GM04503 (cell line): Measurements from ENCODE around the gene SCUBE1.

Experiments
- DNase-seq: peaks from one replicate; pipeline ENCODE4 v3.0.0-alpha.2; 2012; ENCODE audit warnings: low read depth

SCUBE1 gene

DNA sequence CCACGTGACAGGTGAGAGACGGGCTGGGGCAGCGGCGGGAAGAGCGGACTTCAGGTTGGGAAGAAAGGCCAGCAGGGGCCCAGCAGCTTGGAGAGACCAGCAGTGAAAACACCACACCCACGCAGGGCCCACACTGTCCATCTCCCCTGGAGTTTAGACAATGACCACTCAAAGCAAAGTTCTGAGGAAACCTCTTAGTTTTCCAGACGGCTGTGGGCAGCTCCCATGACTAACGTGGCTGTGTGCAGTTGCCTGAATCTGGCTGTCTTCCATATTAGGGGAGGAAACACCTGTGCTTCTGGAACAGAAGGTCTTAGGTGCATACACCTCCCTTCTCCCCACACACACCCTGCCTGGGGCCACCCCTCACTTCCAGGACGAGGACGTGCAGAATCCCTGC is 85.6 kb downstream of the SCUBE1 start:
- DNase-seq: no peak

DNA sequence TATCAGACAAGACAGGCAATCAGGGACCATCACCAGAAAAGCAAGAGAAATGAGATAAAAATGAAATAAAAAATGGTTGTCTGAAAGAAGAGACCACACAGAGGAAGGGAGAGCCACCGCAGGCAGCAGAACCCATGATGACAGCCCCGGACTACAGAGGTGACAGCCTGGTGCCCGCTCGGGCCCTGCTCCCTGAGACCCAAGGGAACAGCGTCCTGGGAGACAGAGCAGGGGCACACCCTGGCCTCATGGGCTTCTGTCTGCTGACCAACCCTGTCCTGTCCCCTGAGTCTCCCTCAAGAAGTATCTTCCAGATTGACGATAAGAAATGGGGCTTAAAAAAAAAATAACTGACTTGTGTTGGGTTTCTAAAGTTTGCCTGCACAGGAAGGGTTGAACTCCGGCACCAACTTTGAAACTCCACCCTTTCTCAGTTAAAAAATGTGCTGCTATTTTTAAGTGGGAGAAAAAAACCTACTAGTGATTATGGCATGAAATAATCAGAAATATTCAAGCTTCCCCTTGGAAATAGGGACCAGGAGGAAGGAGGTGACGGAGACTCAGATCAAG is 86.1 kb downstream of the SCUBE1 start:
- DNase-seq: no peak

DNA sequence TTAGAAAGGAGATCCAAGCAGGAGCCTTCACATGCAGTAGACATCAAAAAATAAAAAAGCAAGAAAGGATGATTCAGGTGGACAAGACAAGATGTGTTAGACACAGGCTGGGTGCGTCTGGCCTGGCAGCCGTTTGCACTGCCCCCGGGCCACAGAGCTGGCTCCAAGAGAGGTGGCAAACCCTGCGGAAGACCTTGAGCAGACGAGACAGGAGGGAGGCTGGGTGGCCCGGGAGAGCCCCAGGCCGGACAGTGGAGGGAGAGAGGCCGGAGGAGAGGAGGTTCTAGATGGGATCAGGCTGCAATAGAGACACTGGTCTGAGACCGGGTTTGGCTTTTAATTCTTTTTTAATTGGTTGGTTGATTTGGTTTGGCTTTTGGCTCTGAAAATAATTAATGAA is 86.6 kb downstream of the SCUBE1 start:
- no peak for DNase-seq

DNA sequence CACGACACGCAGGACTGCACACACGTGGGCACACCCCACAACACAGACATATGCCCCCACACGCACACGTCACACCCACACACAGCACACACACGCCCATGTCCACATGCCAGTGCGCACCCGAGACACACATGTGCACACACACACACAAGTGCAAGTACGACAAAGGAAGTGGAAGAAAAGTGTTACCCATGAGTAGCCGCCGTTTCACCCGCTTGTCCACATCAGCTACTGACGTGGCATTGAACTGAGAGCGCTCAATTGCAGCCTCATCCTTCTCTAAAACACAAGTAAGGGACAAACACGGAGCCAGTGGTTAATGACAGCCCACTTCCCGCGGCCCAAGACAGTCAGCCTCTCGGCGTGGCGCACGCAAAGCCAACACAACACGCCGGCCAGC is 87.9 kb downstream of the SCUBE1 start:
- DNase-seq: no peak

DNA sequence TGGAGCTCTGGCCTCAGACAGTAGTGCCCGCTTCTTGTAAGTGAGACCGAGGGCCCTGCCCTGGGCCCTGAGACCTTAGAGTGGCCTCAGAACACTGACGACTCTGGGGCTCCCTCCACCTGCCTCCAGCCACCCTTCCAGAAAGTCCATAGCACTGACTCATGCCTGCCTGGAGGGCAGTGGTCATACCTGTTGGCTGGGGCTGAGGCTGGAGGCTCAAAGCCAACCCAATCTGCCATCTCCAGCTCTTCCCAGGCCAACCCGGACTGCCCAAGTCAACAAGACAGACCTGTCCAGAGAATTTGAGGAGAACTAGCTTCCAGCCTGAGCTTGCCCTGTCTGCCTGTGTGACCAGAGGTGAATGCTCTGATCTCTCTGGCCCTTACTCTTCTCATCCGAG is 89.3 kb downstream of the SCUBE1 start:
- no peak for DNase-seq

DNA sequence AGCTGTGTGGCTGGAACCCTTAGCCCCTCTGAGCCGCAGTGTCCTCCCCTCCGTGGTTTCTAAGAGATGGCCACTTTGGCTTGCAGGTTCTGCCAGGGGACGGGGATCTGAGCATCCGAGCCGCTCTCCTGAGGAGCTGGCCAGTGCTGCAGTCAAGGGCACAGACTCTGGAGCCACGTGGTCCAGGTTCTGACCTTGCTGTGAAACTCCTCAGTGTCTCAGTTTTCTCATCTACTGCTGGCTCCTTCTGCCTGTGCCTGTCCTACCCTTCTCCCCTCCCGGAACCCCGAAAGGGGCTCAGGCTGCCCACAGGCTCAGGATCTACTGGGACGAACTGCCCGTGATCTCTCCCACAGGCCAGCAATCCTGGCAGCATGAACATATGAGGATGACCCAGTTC is 90.9 kb downstream of the SCUBE1 start:
- DNase-seq: no peak

DNA sequence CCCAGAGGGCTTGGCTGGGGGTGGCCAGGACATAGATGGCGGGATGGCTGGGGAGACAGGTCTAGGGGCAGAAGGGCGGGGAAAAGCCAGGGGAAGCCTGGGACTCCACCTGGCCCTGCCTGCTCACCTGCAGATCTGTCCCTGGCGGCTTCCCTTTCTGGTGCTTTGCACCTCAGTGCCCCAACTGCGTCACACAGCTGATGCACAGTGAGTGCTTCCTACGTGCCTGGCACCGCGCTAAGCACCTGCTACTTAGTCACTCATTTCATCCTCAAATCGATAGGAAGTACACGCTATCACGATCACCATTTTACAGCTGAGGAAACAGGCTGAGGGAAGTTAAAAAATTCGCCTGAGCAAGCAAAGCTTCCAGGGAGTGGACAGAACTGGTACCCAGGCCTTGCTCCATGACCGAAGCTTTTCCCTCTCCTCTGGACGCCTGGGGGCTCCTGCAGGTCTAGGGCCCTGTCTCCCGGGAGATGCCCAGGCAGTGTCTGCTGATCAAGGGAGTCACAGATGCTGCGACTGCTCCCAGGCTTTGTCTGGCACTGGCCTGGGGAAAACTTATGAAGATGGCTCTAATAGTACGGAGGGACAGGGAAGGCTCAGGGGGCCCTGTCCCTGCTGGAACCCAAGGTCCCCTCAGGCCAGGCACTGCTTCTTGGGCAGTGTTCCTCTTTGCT is 93.2 kb downstream of the SCUBE1 start:
- no peak for DNase-seq

DNA sequence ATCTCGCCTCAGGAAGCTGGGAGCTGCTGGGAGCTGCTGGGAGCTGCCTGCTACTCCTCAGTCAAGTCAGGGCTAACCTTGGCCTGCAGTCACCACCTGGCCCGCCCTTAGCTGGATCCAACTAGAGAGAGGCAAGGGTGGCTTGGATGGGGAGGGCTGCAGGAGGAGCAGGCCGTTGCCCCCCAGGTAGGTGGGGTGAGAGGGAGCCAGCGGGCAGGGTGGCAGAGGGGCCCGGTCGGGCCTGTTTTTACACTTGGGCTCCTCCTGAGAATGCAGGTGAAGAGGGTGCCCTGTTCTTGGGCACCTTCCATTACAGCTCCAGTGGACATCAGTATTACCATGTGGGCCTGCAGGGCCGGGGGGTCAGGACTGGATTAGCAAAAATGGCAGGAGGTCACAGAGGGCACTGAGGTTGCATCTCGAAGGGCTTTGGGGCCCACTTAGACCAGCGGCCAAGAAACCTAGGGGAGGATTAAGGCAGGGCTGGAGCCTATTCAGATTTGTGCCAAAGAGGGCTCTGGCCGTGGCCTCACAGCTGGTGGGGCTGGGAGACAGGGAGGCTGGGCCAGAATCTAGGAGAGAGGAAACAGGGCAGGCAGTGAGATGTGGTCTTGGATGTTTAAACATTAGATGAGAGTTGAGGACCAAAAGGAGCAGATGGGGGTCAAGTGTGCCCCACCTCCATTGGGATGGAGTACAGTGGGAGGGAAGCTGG is 95.5 kb downstream of the SCUBE1 start:
- DNase-seq: no peak

DNA sequence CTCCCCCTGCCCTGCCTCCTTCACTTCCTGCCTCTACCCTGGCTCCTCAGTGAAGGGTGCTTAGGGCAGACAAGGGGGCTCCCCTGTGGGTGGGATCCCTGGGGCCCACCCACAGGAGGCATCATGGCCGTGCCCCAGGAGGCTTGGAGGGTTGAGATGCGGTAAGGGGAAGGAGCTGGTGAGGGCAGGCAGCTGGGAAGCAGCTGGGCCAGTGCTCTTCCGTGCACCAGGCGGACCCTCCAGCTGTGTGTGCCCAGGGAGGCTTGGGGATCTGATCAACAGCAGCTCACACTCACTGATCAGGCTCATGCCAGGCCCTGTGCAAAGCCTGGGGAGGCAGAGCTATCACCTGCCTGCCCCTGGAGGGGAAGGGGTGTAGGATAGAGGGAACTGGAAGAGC is 97.0 kb downstream of the SCUBE1 start:
- no peak for DNase-seq

DNA sequence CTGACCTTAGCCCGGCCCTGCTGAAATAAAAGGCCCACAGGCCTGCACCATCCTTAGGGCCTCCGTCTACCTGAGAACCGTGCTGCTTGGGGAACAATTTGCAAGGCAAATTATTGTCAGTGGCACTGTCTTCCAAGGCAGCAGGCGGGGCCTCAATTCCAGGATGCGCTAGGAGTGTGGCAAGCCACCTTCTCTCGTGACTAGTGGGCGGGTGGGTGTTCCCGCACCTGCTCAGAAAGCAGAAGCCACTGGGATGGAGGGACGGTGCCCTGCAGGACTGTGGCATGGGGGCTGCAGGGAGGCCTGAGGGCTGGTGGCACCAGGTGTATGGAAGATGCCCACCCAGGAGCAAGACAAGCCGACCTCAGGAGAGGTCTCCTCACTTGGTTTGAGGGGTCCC is 97.5 kb downstream of the SCUBE1 start:
- no peak for DNase-seq

DNA sequence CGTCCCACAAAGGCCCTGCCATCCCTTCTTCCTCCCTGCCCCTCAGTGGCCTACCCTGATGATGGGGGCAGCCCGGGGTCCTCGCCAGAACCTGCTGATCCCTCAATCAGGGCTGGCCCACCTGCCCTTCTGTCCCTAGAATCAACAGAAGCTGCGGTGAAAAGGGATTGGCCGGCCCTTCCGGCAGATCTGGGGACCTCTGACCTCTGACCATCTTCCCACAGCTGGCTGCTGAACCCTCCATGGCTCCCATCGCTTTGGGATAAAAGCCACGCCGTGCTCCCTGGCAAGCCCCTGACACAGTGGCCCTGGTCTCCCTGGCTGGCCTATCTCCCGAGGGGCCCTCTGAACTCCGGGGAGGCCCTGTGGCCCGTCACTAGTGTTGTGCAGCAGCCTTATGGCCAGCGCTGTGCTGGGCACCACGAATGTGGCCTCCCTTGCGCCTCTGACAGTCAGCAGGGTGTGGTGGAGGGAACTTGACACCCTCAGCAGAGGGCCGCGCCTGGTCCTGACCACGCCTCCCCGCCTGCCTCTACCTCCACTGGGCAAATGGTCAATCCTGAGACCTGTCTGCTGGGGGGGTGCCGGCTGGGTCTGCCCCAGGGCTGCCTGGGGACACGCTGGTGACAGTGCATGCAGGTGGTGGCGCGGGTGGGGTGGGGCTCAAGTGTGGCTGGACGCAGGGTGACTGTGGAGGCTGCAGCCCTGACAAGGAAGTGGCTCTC is 98.2 kb downstream of the SCUBE1 start:
- no peak for DNase-seq

DNA sequence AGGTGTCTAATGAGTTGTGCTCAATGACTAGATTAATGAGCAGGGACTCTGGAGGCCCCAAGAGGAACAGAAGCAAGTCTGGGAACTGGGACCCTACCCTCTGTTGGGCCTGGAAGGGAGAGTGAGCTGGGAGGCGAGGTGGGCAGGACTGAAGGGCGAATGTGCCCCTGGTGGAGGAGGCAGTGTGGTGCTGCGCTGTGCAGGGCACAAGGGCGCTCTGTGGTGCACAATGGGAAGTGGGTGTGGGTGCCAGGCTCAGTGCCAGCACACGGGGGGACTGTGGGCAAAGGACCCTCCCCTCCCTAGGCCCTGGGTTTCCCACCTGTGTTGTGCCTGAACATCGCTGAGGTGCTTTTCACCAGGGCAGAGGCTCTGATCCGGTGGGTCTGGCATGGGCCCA is 98.8 kb downstream of the SCUBE1 start:
- no peak for DNase-seq

DNA sequence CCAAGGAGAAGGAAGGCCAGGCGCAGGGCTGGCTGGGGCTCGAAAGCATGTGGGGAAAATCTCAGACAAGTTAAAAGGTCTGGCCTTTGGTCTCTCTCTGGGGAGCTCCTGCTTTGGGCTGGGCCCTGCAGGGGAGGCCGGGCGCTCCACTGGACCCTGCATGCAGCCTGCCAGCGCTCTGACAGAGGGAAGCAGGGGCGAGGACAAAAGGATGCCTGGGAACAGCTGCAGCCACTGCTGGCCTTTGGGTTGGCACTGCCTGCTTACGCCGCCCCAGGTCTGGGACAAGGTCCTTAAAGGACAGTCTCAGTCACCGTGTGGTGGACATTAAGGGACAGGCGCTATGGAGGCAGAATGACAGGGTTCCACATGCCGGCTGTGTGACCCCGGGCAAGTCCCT is 99.8 kb downstream of the SCUBE1 start:
- no peak for DNase-seq

DNA sequence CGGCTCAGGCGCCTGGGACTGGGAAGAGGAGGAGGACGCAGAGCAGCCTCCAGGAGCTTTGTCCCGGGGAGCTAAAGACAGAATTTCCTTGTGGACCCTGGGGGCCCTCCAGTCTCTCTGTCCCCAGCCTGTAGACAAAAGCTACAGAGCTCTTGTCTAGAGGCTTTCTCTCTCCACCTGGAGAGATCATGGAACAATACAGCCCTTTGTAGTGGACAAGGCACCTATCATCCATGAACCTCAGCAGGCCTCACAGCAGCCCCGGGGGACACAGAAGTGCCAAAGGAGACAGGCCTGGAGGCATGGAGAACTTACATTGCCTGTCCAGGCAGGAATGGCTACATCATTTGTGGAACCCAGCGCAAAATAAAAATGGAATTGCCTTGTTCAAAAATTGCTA is 100.5 kb downstream of the SCUBE1 start:
- DNase-seq: no peak

DNA sequence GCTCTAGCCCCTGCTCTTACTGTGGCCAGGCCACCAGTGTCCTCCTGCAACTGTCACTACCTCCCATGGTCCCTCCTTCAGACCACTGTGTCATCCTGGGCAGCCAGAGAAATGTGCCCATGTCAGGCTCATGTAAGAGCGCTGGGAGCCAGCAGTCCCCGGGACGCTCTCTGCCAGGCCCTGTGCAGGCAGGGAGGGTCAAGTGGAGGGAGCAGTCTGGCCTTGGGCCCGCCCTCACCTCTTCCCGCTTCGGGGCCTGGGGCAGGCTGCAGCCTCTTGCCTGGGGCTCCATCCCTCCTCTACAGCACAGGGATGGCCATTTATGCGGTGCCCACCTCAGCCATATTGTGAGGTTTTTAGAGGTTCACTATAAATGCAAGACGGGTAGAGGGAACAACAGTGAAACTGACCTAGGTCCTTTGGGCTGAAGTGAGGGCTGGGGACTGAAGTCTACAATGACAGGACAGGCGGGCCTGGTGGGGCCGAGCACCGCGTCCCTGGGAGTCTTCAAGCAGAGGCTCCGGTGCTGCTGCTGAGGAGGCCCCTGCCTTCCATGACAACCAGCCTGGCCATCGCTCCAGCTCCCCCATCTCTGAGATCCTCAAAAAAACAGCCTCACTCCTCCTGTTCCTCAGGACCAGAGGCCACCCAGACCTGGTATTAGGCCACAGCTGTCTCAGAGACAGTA is 101.3 kb downstream of the SCUBE1 start:
- DNase-seq: no peak

DNA sequence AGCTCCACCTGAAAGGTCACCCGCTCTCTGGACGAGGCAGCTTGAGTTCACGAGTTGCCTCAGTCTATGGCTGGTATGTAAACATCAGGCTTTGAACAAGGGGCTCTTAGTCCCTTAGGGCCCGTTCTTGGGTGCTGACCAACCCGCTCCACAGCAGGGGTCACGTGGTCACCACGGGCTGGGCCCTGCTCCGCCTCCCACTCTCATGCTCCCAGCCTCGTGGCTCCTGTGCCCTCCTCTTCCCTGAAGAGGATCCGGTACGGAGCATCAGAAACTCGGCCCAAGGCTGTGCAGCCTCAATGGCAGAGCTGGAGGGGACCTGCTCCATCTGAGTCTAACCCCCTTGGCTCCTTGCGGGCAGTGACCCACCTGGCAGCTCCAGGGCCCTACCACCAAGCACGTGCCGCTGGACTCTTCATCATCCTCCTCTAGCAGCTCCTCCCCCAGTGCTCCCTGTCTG is 102.0 kb downstream of the SCUBE1 start:
- no peak for DNase-seq

DNA sequence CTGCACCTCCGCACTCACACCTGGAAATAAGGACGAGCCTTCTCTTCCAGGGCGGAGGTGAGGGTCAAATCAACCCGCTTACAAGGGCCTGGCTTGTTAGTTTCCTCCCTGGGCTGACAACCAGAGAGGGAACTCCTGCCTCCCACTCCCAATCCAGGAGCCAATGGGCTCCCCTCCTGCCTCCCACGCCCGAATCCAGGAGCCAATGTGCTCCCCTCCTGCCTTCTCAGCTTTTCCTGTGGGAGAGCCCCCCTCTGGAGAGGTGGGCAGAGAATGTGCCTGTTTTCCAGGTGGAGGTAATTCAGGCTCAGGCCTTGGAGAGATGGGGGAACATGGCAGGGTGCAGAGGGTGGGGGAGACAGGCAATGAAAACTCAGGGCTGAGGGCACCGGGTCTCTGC is 102.6 kb downstream of the SCUBE1 start:
- no peak for DNase-seq

DNA sequence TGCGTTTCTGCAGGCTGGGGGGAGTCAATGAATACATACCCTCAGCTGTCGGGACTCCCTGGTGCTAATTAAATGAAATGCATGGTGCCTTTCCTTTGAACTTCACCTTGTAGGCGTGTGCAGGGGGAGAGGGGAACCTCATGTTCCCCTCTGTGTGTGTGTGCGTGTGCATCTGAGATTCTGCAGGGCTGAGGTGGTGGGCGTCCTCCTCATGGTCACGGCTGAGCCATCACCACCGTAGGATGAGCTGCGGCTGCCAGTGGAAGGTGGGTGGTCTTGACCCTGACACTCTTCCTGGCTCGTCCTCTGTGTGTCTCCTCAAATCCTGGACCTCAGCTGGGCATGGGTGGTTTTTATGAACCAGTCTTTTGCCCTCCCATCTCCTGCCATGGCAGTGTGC is 103.2 kb downstream of the SCUBE1 start:
- DNase-seq: no peak

DNA sequence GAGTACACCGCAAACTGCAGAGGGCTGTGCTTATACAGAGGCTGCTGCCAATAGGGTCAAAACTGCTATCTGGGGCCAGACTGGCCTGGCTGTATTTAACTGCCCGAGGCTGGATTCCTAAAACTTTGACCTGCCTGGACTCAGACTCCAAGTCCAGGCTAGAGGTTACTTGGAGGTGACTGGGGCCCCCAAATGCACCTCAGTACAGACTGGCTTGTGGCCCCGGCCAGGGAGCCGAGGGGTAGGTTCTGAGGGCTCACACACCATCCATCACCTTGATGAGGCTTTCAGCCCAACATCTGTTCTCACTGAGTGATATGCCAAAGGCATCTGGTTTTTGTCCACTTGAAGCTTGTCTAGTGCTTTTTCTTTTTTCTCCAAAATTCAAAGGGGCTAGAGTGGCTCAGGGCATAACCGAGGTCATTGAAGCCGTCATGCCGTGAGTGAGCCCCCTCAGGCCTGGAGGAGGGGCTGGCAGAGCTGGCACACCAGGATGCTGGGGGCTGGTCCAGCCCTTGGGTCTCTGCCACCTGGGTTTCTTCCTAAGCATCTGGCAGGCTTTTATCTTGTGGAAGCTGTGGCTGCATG is 103.9 kb downstream of the SCUBE1 start:
- DNase-seq: no peak

DNA sequence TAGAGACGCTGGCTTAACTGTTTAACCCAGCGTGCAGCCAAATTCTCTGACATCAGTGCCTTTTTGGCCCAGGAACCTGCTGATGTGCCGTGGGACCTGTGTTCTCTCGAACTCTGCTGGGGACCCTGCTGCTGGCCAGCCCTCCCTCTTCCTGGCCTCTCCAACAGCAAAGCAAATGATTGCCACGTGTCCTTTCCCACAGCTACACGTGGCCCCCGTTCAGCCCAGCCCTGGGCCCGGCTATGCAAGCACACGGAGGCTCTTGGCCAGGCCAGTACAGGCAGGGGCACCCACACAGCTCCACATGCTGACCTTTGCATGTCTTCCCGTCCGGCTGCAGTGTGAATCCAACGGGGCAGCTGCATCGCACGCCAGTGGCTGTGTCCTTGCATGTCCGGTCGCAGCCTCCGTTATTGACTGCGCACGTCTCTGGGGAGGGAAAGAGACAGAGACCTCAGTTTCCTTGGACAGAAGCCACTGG is 104.6 kb downstream of the SCUBE1 start:
- no peak for DNase-seq

DNA sequence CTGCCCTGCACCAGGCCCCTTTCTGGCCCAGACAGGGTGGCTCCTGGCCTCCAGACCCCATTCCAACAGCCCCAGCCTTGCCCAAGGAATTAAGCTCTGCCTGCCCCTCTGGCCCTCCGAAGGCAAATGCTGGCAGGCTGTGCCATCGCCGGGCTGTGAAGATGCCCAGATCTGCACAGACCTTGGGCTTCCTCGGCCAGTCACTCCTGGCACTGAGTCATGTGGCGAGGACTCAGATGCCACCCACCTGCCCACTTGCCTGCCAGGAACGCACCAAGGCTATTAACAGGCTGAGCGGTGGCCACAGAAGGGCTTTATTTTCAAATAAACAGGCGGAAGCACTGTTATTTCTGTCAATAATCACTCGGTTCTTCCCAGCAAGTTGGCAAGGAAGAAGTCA is 105.9 kb downstream of the SCUBE1 start:
- DNase-seq: no peak
